Stimulated activated CD8-positive, alpha-beta memory T cell treated with anti-CD3 and anti-CD28 coated beads, Interleukin-15, amount 100 ng/mL, for 4 hours (primary cell): ENCODE results near the gene FIGLA.
"Not testable (repeated sequence)": the region's sequence is repeated elsewhere in the genome, so short reads cannot be mapped to it uniquely, and the experiment has no call there.

Source experiments
- DNase-seq, 2 donors: peaks; one replicate each; pipeline ENCODE4 v3.0.0-alpha.2; 2020; ENCODE audit warnings: low read depth in 2 of 2

The FIGLA gene

DNA sequence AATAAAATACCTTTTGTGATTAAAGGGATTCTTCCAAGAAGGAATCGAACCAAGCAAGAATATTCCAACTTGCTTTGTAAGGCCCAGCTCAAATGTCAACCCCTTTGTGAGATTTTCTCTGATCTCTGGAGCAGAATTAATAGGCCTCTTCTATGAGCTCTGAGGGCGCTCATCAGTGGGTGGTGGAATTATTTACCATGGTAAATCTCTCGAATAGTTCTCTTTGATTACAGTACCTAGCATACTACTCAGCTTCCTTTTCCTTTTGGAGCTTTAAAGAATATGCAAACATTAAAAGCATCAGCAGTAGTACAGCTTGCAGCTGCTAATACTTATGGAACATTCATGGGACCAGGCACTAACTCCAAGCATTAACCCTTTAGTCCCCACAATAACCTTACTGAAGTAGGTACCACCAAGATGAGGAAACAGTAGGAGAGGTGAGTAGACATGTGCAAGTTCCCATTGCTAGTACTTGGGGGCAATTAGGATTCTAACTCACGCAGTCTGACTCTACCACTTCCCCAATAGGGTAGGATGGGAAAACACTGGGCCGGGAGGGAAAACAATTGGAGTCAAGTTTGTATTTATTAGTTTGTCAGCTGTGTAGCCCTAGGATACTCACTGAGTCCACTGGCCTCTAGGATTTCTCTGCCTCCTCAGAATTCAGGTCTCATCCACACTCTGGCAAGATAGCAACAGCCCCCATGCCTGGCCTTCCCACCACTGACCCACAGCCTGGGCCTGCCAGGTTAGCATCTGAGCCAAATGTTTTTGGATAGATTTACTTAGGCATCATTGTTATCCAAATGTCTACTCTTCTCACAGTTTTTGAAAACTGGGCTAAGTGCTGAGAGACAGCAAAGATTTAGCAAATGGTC lies 44.1 kb downstream of the FIGLA start:
- DNase-seq = no peak

DNA sequence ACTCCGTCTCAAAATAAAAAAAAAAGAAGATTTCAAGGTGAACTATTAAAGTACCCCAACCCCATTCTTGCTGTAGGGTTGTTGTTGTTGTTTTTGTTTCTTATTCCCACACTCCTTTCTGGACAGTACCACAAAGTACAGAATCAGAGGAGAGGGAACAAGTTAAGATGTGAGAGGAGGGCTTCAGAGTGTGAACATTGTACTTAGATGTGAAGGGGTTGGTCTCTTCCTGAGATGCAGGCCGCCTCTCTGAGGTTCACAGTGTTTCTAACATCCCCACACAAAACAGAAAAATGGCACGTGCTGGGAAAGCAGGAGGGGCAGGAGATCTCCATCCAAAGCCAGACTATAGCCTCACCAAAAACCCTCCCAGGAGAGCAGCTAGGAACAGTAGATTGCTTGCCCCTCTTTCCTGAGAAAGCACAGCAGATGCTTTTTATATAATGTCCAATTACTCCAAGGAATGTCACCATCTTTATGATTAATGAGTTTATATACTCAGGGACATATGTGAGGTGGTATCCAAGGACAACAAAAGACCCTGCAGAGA lies 45.1 kb downstream of the FIGLA start:
- DNase-seq = no peak

DNA sequence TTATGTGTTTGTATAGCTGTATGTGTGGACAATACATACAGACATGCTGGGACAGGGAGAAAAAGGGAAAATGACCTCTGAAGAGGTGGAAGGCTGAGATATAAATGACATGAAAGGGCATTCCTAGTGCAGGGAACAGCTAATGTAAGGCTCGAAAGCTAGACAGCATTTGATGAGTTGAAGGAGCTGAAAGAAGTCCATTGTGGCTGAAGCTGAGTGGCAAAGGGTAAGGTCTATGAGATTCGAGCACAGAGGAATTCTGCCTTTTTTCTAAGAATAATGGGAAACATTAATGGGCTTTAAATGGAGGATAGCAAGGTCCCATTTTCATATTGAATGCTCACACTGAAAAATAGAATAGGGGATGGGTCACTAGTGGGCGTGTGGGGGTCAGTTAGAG lies 46.0 kb downstream of the FIGLA start:
- no peak for DNase-seq

DNA sequence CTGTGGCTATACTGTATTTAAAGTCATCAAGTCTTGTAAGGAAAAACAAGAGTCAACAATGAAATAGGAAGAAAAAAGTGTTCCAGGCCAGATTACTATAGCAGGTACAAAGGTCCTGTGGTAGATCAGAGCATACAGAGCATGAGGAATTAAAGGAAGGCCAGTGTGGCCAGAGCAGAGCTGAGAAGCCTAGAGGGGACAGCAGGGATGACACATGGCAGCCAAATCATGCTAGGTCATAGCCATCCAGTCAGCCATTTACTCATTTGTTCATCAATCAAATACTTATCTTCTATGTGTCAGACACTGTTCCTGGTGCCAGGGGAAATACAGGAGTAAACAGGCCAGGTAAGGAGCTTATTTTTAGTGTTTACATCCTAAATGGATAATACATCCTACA lies 46.8 kb downstream of the FIGLA start:
- no peak for DNase-seq

DNA sequence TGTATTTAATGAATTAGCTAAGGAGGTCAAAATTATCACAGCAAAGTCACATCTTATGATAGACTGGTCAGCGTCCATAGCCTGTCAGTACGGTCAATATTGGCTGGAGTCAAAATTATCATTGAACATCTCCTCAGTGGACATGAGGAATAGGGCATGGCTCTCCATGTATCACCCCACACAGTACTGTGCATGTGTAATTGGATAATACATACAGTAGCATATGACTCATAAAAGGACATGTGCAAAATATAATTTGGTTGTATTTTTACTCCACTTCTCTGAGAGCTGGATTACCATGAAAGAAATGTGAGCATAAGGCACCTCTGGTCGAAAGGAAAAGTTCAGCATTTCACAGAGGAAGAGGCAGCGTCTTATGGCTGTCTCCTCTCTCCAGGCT lies 47.4 kb downstream of the FIGLA start:
- no peak for DNase-seq

DNA sequence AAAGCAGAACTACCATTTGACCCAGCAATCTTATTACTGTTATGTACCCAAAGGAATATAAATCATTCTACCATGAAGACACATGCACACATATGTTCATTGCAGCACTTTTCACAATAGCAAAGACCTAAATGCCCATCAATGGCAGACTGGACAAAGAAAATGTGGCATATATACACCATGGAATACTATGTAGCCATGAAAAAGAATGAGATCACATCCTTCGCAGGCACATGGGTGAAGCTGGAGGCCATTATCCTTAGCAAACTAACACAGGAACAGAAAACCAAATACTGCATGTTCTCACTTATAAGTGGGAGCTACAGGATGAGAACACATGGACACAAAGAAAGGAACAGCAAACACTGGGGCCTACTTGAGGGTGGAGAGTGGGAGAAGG lies 51.0 kb downstream of the FIGLA start:
- not testable (repeated sequence) for DNase-seq

DNA sequence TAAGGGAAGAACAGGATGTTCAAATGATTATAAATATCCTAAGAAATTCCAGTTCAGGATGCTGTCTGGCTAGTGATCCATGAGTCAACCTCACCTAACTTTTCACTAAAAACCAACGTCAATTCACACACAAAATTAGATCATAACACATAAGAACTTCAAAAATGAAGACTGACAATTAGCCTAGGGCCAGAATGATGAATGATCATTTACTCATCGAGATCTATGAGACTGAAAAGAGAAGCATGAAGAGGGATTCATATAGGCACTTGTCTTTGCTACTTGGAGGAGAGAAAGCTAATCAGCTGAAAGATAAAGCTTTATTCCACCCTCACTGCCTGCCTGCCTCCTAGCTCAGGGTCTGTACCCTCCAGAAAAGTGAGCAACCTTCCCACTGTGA lies 52.3 kb downstream of the FIGLA start:
- no peak for DNase-seq

DNA sequence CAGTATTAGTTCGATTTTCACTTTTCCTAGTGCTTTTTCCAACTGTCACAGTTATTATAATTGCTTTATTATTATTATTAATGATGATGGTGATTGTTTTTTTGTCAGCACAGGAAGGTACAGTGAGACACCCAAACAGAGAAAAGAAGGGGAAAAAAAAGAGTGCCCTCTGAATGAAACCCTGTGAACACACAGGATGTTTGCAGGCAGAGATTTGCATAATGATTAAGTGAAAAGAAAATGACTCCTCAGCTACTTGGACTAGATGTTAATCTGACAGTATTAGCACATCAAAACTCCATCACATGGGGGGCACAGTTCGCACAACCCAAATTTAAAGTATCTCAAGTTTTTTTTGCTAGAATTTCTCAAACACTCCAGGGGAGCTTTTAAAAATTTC lies 55.4 kb downstream of the FIGLA start:
- no peak for DNase-seq

DNA sequence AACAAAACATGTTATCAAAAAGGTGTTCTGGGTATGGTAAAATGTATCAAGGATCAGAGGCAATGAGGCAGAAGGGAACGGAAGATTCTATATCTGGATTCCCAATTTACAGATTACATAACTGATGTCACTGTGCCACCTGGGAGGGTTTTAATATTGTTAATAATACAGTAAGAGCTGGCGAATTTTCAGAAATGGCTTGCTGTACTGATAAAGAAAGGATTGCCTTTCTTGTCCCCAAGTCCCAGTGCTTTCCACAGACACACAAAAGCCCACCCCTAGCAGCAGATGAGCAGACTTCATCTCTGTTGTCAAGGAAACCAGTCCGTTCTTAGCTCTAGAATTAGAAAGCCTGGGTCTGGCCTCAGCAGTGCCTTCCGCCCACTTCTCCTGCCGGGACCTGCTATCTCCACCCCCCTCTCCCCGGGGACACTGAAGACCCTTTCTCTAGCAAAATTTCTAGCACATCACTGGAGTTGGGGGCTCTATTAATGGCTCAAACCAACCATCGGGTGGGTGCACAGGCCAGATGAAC lies 56.7 kb downstream of the FIGLA start:
- no peak for DNase-seq

DNA sequence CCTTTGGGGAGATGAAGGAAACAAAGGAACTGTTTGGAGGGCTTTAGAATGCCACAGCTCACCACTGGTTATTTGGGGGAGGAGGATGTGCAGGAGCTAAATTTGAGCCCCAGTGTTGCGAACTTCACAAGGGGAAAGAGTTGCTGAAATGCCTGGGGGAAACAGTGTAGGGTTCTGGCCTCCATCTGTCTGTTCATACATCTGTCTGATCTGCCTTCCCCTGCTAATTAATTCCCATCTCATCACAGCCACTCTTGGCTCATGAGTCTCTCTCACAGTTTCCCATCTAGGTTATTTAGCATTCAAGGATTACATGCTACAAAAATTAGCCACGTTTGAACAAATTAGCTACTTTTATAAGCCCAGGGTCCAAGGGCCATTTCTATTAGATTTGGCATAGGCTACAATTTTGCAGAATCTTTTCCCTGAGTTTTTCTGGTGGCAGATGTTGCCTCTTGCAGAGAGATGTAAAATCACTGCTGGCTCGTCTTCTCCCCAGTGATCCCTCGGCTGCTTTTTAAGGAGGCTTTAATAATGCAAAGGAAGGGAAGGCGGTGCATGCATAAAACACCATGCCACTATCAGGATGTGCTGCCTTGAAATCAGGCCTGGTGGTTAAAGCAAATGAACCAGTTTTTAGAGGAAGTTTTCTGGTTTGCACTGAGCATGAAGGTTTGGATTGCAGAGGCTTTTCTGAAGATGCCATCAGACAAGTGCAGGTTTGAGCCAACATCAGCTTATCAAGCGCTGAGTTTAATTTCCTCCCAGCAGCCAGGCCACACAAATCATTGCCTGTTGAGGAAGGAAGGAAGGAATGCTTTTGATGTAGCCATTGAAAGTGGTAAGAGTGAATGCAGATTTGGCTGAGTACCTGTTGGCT lies 57.4 kb downstream of the FIGLA start:
- no peak for DNase-seq

DNA sequence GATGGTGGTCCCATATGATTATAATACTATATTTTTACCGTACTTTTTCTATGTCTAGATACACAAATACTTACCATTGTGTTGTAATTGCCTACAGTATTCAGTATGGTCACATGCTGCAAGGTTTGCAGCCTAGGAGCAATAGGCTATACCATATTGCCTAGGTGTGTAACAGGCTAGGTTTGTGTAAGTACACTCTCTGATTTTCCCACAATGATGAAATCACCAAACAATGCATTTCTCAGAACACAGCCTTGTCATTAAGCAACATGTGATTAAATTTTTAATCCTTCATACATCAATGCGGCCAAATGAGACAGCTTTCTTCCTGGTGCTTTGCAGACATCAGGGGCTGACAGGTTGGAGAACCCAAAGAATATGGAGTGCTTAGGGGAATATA lies 59.7 kb downstream of the FIGLA start:
- no peak for DNase-seq

DNA sequence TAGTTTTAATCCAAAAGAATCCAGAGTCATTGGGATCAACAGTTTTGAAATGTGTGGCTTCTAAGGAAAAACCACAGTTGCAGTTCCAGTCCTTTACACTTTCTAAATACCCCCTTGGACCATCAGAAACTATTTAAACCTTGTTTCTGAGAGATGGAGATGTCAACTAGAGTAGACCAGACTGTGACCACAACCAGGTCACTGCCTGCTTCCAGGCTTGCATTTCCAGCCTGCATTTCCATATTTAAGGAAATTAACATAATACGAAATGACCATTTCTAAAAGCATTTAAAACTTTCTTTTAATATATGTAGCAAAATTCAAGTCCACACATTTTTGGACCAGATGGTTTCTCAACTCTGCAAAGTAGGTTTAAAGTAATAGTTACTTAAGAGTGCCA lies 60.8 kb downstream of the FIGLA start:
- DNase-seq = no peak

DNA sequence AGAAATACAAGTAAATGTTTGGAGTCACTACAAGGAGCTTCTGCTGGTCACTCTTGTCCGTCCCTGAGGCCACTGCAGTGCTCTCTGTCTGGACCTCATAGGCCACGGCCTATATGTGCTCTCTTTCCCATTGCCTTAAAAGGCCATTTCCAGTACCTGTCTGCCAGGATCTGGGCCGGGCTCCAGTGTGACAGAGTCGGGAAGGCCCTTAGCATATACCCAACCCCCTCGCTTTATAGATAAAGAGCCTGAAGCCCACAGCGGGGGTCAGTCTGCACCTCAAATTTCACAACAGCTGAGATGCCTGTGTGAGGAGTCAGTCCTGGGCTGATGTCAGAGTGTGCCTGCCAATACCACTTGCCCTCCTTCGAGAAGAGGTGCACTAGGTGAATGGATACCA lies 62.3 kb downstream of the FIGLA start:
- no peak for DNase-seq
